HG03565 (cell line): ENCODE results near the gene METRN.
"Not testable (repeated sequence)": the region's sequence is repeated elsewhere in the genome, so short reads cannot be mapped to it uniquely, and the experiment has no call there.

ENCODE experiments used
- ATAC-seq: cut with Tn5 transposase; IDR thresholded peaks from one replicate; pipeline ENCODE4 v1.9.1; 2021; ENCODE audit warnings: mild to moderate bottlenecking, moderate library complexity; ENCODE audit not compliant: unreplicated experiment

Gene METRN

GRCh38 chr16:733382-734207 lies 18.7 kb downstream of the METRN start:
- ATAC-seq, result no peak

GRCh38 chr16:734208-734980 lies 19.5 kb downstream of the METRN start:
- ATAC-seq, result no peak

- ATAC-seq, result no peak
These were observed 20.3 kb downstream of the METRN start for GRCh38 chr16:734981-735881.

GRCh38 chr16:735982-736453 lies 21.1 kb downstream of the METRN start:
- ATAC-seq, result no peak

- no peak for ATAC-seq
These were observed 22.1 kb downstream of the METRN start for GRCh38 chr16:736936-737481.

- no peak for ATAC-seq
These were observed 24.9 kb downstream of the METRN start for GRCh38 chr16:739560-740458.

GRCh38 chr16:740459-740763 lies 25.5 kb downstream of the METRN start:
- peak; percentile 1 for ATAC-seq

GRCh38 chr16:740764-741505 lies 26.0 kb downstream of the METRN start, which contains the start of gene CIAO3:
Gene CIAO3, minus strand, starts transcription at chr16:740997. Its CDS starts 12 bp downstream, at chr16:740985.
- peak; percentile 70 for ATAC-seq

- no peak for ATAC-seq
These were observed 27.2 kb downstream of the METRN start for GRCh38 chr16:741986-742629.

- ATAC-seq, result not testable (repeated sequence)
These were observed 28.0 kb downstream of the METRN start for GRCh38 chr16:742894-743293.

GRCh38 chr16:743794-744500 lies 29.0 kb downstream of the METRN start:
- no peak for ATAC-seq

GRCh38 chr16:745739-746138 lies 30.8 kb downstream of the METRN start:
- ATAC-seq, result no peak

- no peak for ATAC-seq
These were observed 31.7 kb downstream of the METRN start for GRCh38 chr16:746637-747036.

- ATAC-seq, result no peak
These were observed 33.2 kb downstream of the METRN start for GRCh38 chr16:747978-748746.

GRCh38 chr16:749010-749409 lies 34.1 kb downstream of the METRN start:
- ATAC-seq, result no peak

GRCh38 chr16:750485-750884 lies 35.6 kb downstream of the METRN start:
- no peak for ATAC-seq
